Stimulated activated naive B cell treated with anti-CD40 and anti-IgM and Interleukin-4, amounts not matched to agents 10 μg/mL and 1 μg/mL and 100 μg/mL, for 72 hours (primary cell): ENCODE results near the gene COL5A1.
"Not testable (repeated sequence)": the region's sequence is repeated elsewhere in the genome, so short reads cannot be mapped to it uniquely, and the experiment has no call there.

Source experiments
- ATAC-seq, 2 donors: fragments of 150-1000 bp; cut with Tn5 transposase; replicated peaks; 2 replicates each; pipeline ENCODE4 v1.10.0; 2021; ENCODE audit warnings: moderate library complexity in 1 of 2
- DNase-seq: peaks from one replicate; pipeline ENCODE4 v3.0.0; 2021
- H3K27ac Mint-ChIP-seq: one replicate; pipeline ENCODE4 v1.8.0; 2022; ENCODE audit warnings: mild to moderate bottlenecking, mixed read lengths
- H3K27me3 Mint-ChIP-seq, 2 donors: one replicate each; pipeline ENCODE4 v1.8.0; 2022; ENCODE audit warnings: mixed read lengths in 2 of 2
- H3K36me3 Mint-ChIP-seq, 2 donors: one replicate each; pipeline ENCODE4 v1.8.0; 2022; ENCODE audit warnings: mixed read lengths in 2 of 2, mild to moderate bottlenecking in 1 of 2
- H3K4me1 Mint-ChIP-seq, 2 donors: one replicate each; pipeline ENCODE4 v1.8.0; 2022; ENCODE audit warnings: mixed read lengths in 2 of 2, mild to moderate bottlenecking in 1 of 2
- H3K4me3 Mint-ChIP-seq, 2 donors: one replicate each; pipeline ENCODE4 v1.8.0; 2022; ENCODE audit warnings: mild to moderate bottlenecking in 2 of 2, mixed read lengths in 2 of 2, moderate library complexity in 1 of 2
- H3K9me3 Mint-ChIP-seq, 2 donors: one replicate each; pipeline ENCODE4 v1.8.0; 2022; ENCODE audit warnings: mixed read lengths in 2 of 2, mild to moderate bottlenecking in 1 of 2

The COL5A1 gene

DNA sequence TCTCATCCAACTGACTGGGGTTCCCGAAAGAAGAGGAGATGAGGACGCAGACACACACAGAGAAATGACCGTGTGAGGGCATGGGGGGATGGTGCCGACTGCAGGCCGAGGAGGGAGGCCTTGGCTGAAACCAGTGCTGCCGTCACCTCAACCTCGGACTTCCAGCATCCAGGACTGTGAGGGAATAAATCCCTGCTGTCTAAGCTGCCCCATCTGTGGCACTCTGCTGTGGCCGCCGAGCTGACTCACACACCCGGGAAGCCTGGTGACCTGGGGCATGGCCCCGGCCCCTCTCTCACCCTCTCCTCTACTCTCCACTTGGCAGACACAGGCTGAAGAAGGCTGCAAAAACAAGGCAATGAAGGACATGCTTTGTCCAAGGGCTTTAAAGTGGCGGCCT, 4.4 kb upstream of the COL5A1 start:
- no peak for DNase-seq
- no peak for ATAC-seq
- Mint-ChIP-seq H3K9me3 (no peaks in the 10 kb centered on the region), H3K27ac (no peak overlapping the region), H3K27me3 (peaks cover 16 to 24% of the 10 kb centered on the region in 2 donors), H3K36me3 (no peaks in the 10 kb centered on the region), H3K4me3 (no peak overlapping the region), H3K4me1 (peaks cover 0 to 2% of the 10 kb centered on the region in 2 donors)

DNA sequence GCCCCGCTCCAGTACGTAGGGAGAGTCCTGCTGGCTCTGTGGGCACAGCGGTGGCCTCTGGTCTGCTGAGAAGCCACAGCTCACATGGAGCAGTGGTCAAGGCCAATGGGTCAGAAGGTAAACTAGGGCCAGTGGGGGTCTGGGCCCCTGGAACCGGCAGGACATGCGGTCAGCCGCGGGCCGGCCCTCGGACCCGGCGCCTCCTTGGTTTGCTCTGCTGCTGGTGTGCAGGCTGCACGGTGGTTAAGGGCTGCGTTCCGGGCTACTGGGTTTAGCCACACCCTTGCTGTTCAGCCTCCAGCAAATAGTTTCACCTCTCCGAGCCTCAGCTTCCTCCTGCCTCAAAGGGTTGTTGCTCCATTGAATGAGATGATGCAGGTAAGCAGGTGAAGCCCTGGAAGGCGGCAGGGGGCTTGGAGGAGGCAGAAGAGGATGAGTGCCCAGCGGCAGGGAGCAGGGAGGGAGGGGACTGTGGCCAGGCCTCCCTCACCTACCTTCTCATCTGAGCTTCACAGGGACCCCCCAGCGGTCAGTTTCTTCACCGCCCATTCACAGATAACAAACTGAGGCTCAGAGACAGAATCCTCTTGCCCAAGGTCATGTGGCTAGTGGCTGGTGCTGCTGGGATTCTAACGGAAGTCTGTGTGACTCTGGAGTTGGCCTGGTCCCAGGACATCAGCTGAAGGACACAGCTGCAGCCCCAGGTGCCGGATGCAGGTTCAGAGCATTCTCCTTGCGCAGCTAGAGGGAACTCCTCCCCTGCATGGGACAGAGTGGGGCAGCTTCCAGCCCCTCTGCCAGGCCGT, 3.7 kb upstream of the COL5A1 start:
- H3K27ac Mint-ChIP-seq = no peak overlapping the region
- DNase-seq = no peak
- no peak for ATAC-seq
- no peak overlapping the region for H3K4me3 Mint-ChIP-seq
- no peaks in the 10 kb centered on the region for H3K9me3 Mint-ChIP-seq
- H3K27me3 Mint-ChIP-seq = peaks cover 21 to 29% of the 10 kb centered on the region in 2 donors
- H3K36me3 Mint-ChIP-seq = no peaks in the 10 kb centered on the region
- peaks cover 0 to 2% of the 10 kb centered on the region in 2 donors for H3K4me1 Mint-ChIP-seq

DNA sequence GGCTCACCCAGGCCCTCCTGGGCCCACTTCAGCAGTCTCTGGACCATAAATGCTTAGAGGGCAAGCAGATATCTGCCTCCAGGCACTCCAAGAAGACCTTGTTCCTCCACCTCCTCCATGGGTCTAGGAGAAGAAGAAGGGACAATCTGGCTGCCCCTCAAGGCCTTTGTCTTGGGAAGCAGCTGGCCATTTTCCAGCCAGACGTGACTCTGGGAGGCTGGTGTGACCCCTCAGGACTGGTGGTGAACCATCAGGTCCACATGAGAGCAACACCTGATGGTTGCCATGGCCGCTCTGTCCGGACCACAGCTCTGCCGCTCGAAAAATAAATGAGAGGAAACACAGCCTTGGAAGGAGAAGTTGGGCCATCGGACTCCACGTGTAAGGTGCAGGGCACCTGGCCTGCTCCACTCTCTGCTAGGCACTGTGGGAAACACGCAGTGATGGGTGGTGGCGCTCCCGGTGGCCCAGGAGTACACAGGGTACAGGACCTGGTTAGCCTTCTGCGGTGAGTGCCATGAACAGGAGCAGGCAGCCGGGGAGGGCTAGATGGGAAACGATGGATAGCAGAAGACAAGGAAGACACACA, 3.0 kb upstream of the COL5A1 start:
- Mint-ChIP-seq H3K36me3 (no peaks in the 10 kb centered on the region), H3K27me3 (peaks cover 28 to 36% of the 10 kb centered on the region in 2 donors), H3K27ac (no peak overlapping the region), H3K4me3 (no peak overlapping the region), H3K9me3 (no peaks in the 10 kb centered on the region), H3K4me1 (peaks cover 0 to 2% of the 10 kb centered on the region in 2 donors)
- ATAC-seq = no peak
- DNase-seq = no peak

DNA sequence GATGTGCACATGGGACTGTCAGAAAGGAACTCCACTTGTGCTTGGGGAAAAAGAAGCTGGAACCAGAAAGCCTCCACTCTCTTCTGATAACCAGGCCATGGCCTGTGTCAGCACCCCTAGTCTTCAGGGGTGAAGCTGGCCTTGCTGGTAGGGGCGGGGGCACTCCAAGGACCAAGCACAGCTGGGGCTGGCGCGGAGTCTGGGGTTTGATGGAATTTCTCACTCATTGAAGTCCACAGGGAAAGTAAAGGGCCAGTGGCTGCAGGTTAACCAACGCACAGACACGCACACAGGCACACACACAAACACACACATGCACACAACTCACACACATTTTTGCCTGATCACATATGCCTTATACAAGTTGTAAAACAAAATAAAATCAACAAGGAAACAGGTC, 1.6 kb upstream of the COL5A1 start:
- no peak overlapping the region for H3K27ac Mint-ChIP-seq
- DNase-seq (no peak), ATAC-seq (no peak)
- H3K9me3 Mint-ChIP-seq = no peaks in the 10 kb centered on the region
- H3K27me3 Mint-ChIP-seq = peaks cover 33 to 42% of the 10 kb centered on the region in 2 donors
- no peaks in the 10 kb centered on the region for H3K36me3 Mint-ChIP-seq
- H3K4me3 Mint-ChIP-seq = no peak overlapping the region
- peaks cover 0 to 2% of the 10 kb centered on the region in 2 donors for H3K4me1 Mint-ChIP-seq

DNA sequence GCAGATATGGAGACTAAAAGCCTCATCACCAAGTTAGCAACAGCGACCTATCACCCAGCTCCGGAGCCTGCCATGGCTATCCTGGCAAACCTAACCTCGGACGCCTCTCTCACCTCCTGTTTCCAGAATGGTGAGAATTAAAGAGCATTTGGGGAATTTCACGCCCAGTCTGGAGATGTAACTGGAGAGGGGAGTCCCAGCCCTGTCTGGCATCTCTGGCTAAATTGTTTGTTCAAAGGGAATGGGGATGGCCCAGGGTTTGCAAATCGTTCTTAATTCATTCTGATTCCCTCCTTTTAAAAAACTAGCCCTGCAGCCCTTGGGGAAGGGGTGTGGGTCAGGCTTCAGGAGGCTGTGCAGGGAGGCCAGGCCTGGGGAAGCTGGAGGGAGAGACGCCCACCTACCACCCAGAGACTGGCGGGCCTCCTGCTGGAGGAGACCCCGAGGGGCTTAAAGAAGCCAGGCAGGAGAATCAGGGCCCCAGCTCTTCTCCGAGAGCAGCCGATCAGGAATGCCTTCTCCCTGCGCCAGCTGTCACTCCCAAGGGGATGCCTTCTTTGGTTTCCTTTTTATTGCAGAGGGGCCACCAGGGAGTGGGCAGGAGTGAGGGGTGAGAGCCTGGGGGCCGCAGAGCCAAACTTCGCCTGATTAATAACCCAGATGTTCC, 964 bp upstream of the COL5A1 start:
- Mint-ChIP-seq H3K4me3 (peak overlapping the region; percentile 48 to 73), H3K9me3 (no peaks in the 10 kb centered on the region), H3K27ac (no peak overlapping the region), H3K4me1 (peaks cover 0 to under 1% of the 10 kb centered on the region in 2 donors), H3K36me3 (no peaks in the 10 kb centered on the region), H3K27me3 (peaks cover 33 to 42% of the 10 kb centered on the region in 2 donors)
- ATAC-seq (no peak), DNase-seq (no peak)

DNA sequence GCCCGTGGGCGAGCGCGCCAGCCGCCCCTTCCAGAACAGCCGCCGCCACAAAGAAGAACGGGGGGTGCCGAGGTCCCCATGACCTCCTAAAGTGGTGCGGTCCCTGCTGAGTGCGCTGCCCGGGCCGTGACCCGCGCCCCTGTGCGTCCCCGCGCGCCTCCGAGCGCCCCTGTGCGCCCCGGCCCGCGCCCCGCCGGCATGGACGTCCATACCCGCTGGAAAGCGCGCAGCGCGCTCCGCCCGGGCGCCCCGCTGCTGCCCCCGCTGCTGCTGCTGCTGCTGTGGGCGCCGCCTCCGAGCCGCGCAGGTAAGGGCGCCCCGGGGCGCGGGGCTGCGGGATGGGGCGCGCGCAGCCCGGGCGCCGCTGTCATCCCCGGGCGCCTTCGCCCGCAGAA, 384 bp downstream of the COL5A1 start:
- Mint-ChIP-seq H3K27ac (no peak overlapping the region), H3K9me3 (no peaks in the 10 kb centered on the region), H3K4me3 (no peak overlapping the region), H3K36me3 (no peaks in the 10 kb centered on the region), H3K4me1 (no peaks in the 10 kb centered on the region), H3K27me3 (peaks cover 33 to 50% of the 10 kb centered on the region in 2 donors)
- ATAC-seq = peak in 1 of 2 donors; percentile 21
- DNase-seq = no peak

DNA sequence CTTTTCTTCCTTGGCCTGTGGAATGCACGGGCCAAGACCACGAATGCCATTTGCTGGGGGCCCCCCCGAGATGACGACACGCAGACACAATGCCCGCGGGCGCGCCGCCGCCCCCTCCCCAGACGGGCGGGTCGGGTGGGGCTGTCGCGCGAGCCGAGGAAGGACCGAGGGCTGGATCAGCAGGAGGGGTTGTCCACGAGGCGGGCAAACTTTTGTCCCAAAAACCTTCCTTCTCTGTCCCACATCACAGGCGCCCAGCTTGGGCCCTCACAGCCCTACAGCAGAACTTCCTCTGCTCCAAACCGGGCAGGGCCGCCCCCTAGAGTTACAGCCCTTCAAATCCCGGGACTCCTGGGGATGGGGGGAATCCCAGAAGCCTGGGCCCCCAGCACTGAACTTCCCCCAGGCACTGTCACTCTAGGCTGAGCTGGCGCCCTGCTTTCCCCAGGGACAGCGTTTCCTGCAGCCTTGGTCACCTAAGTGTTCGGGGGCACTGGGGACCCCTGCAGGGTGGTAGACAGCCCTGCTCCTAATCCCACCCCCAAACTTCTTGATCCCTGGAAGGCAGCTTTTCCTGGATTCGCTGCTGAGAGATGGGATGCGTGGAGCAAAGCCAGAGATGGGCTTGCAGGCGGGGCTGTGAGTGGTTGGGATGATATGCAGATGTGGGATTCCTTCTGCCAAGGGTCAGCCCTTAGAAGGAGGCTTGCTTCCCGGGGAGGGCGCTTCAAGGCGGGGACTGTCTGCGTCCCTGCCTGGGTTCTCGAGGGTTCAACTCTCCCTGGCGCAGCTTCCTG, 980 bp downstream of the COL5A1 start:
- ATAC-seq (no peak), DNase-seq (no peak)
- Mint-ChIP-seq H3K4me3 (peak overlapping the region; percentile 62 to 69), H3K27ac (no peak overlapping the region), H3K4me1 (no peaks in the 10 kb centered on the region), H3K9me3 (no peaks in the 10 kb centered on the region), H3K27me3 (peaks cover 33 to 50% of the 10 kb centered on the region in 2 donors), H3K36me3 (no peaks in the 10 kb centered on the region)

DNA sequence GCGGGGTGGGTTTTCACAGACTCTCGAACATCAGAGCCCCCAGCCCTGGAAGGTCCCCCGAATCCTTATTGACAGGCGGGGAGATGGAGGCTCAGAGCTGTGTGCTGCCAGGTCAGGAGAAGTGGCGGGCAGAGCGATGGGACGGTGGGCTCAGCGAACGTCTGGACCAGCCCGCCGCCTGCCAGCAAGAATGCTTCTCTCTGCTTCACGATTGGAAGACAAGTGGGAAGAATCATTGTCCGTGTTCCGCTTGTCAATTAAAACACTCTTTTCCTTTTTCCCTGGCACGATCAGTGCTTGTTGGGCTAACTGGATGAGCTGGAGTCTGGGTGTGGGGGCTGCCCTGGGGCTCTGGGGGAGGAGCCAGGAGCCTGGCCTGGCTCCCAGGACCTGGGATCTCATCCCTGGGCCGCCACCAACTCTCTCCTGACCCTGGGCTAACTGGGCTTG, 1.6 kb downstream of the COL5A1 start:
- H3K4me1 Mint-ChIP-seq = no peaks in the 10 kb centered on the region
- no peaks in the 10 kb centered on the region for H3K9me3 Mint-ChIP-seq
- no peak for DNase-seq
- peak overlapping the region; percentile 31 for H3K27ac Mint-ChIP-seq
- H3K4me3 Mint-ChIP-seq = no peak overlapping the region
- no peak for ATAC-seq
- no peaks in the 10 kb centered on the region for H3K36me3 Mint-ChIP-seq
- peaks cover 33 to 50% of the 10 kb centered on the region in 2 donors for H3K27me3 Mint-ChIP-seq

DNA sequence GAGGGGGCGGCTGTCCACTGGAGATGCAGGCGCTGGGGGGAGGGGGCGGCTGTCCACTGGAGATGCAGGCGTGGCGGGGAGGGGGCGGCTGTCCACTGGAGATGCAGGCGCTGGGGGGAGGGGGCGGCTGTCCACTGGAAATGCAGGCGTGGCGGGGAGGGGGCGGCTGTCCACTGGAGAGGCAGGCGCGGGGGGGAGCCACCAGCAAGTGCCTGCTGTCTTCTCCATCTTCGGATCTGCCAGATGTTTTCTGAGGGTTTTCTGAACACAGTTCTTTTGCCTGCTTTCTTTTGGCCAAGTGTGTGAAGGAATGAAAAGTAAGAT, 2.8 kb downstream of the COL5A1 start:
- H3K9me3 Mint-ChIP-seq = not testable (repeated sequence)

DNA sequence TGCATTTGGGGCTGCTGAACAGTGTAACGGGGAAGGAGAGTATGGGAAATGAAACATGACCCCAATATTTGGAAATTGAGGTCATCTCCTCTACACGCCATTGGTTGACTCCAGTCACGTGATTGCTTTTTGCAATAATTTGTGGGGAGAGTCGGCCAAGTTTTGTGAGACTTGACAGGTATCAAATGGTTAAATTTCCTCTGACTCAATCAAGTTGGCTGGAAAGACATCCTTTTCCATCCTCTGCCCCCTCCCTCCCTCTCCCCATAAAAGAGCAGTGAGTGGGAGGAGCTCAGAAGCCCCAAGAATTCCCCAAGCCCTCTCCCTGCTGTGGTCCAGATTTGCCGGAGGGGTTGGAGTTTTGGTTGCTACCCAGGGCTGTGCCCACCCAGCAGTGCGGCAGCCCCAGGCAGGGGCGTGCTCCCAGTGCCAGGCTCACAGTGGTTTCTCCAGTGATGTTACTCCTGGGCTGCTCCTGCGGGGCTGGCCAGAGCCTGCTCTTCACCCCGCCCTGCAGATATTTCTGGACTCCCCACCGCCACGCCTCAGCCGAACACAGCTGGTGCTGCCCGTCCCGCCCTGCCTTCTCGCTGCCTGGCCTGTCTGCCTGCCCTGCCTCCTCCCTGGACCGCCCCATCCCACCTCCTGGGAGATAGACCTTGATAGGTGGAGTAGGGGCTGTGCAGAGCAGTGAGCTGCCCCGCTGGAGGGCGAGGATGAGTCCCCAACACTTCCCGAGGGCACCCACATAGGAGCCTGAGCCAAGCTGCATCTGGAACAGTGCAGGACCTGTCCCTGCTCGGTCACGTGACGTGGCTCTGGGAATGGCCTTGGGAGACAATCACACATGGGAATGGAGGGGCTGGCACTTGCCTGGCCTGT, 3.4 kb downstream of the COL5A1 start:
- Mint-ChIP-seq H3K4me1 (no peaks in the 10 kb centered on the region), H3K36me3 (no peaks in the 10 kb centered on the region), H3K27ac (no peak overlapping the region), H3K9me3 (no peaks in the 10 kb centered on the region), H3K4me3 (no peak overlapping the region), H3K27me3 (peaks cover 24 to 36% of the 10 kb centered on the region in 2 donors)
- ATAC-seq (no peak), DNase-seq (no peak)

More for the DNA sequence above, 2.8 kb downstream of the COL5A1 start:
- H3K27me3 Mint-ChIP-seq = peaks cover 26 to 40% of the 10 kb centered on the region in 2 donors
- ATAC-seq, H3K4me1 Mint-ChIP-seq, DNase-seq, H3K4me3 Mint-ChIP-seq, H3K36me3 Mint-ChIP-seq, H3K27ac Mint-ChIP-seq: not testable (repeated sequence)

DNA sequence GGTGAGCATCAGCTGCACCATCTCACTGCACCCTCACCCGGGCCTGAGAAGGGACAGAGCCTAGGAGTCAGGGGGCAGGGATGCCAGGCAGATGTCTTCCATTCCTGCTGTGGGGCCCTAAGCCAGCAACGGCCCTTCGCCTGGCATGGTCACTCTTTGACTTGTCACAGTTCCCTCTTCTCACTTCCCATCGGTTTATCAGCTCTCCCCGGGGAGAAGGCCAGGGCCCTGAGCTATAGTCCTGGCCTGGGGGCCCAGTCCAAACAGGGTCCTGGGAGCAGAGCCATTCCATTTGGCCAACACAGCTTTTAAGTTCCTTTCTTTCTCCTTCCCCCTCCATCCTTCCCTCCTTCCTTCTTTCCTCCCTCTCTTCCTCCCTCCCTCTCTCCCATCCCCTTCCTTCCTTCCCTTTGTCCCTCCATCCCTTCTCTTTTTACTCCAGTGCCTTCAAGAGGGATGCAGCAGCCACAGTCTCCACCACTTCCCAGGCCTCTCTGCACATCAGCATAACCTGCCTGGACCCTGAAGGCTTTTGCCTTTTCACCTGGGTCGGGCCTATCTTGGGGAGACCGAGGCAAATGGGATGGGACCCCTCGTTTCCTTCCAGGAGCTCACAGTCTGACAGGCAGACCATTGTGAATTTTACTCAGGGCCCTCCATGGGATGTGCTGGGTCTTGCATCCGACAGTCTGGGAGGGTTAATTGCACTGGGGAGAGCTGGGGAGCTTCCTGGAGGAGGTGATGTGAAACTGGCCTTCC, 4.2 kb downstream of the COL5A1 start:
- Mint-ChIP-seq H3K36me3 (no peaks in the 10 kb centered on the region), H3K9me3 (no peaks in the 10 kb centered on the region), H3K4me3 (no peak overlapping the region), H3K27me3 (peaks cover 17 to 28% of the 10 kb centered on the region in 2 donors), H3K27ac (no peak overlapping the region), H3K4me1 (no peaks in the 10 kb centered on the region)
- no peak for DNase-seq
- ATAC-seq = no peak

DNA sequence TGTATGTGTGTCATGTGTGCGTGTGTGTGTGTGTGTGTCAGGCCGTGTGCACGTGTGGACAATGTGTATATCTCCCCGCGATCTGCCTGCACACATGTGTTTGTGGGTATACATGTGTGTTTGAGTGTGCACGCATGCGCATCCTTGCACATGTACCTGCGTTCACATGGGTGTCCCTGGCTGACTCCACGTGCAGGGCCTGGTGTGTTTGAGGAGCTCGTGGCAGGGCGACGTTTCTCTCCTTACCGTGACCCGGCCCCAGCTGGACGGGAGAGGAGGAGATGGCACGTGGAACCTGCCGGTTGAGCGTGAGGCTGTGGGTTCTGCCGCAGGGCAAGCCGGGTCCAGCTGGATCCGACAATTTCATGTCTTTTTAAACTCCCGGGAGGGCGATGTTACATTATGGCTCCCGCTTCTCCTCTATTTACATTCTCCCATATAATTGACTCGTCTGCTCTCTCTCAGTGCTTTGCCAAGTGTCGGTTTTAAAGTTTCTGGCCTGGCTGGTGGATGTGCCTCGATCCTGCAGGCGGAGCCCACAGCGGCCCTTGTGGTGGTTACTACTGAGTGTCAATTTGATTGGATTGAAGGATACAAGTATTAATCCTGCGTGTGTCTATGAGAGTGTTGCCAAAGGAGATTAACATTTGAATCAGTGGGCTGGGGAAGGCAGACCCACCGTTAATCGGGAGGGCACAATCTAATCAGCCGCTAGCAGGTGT, 5.9 kb downstream of the COL5A1 start:
- Mint-ChIP-seq H3K4me1 (no peaks in the 10 kb centered on the region), H3K27ac (no peak overlapping the region), H3K9me3 (no peaks in the 10 kb centered on the region), H3K27me3 (peaks cover 16 to 24% of the 10 kb centered on the region in 2 donors), H3K36me3 (no peaks in the 10 kb centered on the region), H3K4me3 (no peak overlapping the region)
- no peak for ATAC-seq
- DNase-seq = no peak
